PC-3 (cell line): ENCODE results near the gene MAPKBP1. TPM values are rescaled to one million over a fixed set of nuclear protein-coding genes. Genes with fewer than 3 reads are reported as not detected.

Source experiments
- ATAC-seq: fragments of 200-7000 bp; cut with Tn5 transposase; 2 replicates; pipeline ENCODE4 v1.9.1; 2020; ENCODE audit warnings: mild to moderate bottlenecking, moderate library complexity
- BruUV-seq: library from RNA; stranded (reverse); fragments of 400-500 nt; replicated peaks from 2 replicates; lab custom pipeline; 2021; lab: Mats Ljungman, UMichigan
- CTCF ChIA-PET: fragments of 300-600 bp; sonication (Branson Sonifier 250); formaldehyde crosslinking; loops from one replicate; lab custom pipeline; 2022; ENCODE audit warnings: antibody characterized with exemption; lab: Charles Lee
- POLR2A ChIA-PET: fragments of 300-600 bp; sonication (Branson Sonifier 250); formaldehyde crosslinking; loops from one replicate; lab custom pipeline; 2022; ENCODE audit warnings: antibody characterized with exemption; ENCODE audit not compliant: unreplicated experiment; lab: Charles Lee
- DNase-seq: peaks from one replicate; pipeline ENCODE4 v3.0.0-alpha.2; 2015
- H2AFZ ChIP-seq: fragments of 300-600 bp; sonication (generic); 2 replicates; pipeline ENCODE4 v1.6.0; 2016; ENCODE audit warnings: antibody characterized with exemption, low read length
- H3F3A ChIP-seq: fragments of 300-600 bp; sonication (generic); one replicate; pipeline ENCODE4 v1.6.0; 2017; ENCODE audit warnings: antibody characterized with exemption, low read length, control low read depth, mild to moderate bottlenecking; ENCODE audit not compliant: unreplicated experiment
- H3K27ac ChIP-seq: fragments of 300-600 bp; sonication (generic); 2 replicates; pipeline ENCODE4 v1.5.1; 2016; ENCODE audit warnings: mild to moderate bottlenecking, low read length
- H3K27me3 ChIP-seq: fragments of 300-600 bp; sonication (generic); 2 replicates; pipeline ENCODE4 v1.6.1; 2016; ENCODE audit warnings: low read length, mixed read lengths
- H3K36me3 ChIP-seq: fragments of 300-600 bp; sonication (generic); 2 replicates; pipeline ENCODE4 v1.6.1; 2016; ENCODE audit warnings: low read depth, mixed run types, low read length, mixed read lengths
- H3K4me1 ChIP-seq: fragments of 300-600 bp; sonication (generic); 2 replicates; pipeline ENCODE4 v1.5.1; 2016; ENCODE audit warnings: low read length; ENCODE audit not compliant: insufficient read depth
- H3K4me2 ChIP-seq: fragments of 300-600 bp; sonication (generic); 2 replicates; pipeline ENCODE4 v1.6.0; 2016; ENCODE audit warnings: low read length
- H3K4me3 ChIP-seq: fragments of 300-600 bp; sonication (generic); 2 replicates; pipeline ENCODE4 v1.5.1; 2016; ENCODE audit warnings: mild to moderate bottlenecking, low read length, mixed read lengths
- H3K79me2 ChIP-seq: fragments of 300-600 bp; sonication (generic); 2 replicates; pipeline ENCODE4 v1.6.1; 2017; ENCODE audit warnings: low read length, mixed read lengths
- H3K9ac ChIP-seq: fragments of 300-600 bp; sonication (generic); 2 replicates; pipeline ENCODE4 v1.6.0; 2016; ENCODE audit warnings: mild to moderate bottlenecking, low read length
- H3K9me2 ChIP-seq: fragments of 300-600 bp; sonication (generic); replicated peaks from 2 replicates; pipeline ENCODE4 v1.6.1; 2016; ENCODE audit warnings: mixed run types, low read length, mixed read lengths
- H3K9me3 ChIP-seq: fragments of 300-600 bp; sonication (generic); 2 replicates; pipeline ENCODE4 v1.6.1; 2016; ENCODE audit warnings: low read length, mixed read lengths
- H4K20me1 ChIP-seq: fragments of 300-600 bp; sonication (generic); 2 replicates; pipeline ENCODE4 v1.6.1; 2016; ENCODE audit warnings: low read length, mixed read lengths
- CTCF ChIP-seq: fragments of 300-600 bp; sonication (generic); conservative IDR thresholded peaks from 2 replicates; pipeline ENCODE4 v1.5.1; 2017; ENCODE audit warnings: antibody characterized with exemption, low read depth, mild to moderate bottlenecking, low read length
- EZH2 ChIP-seq: fragments of 300-600 bp; sonication (generic); IDR thresholded peaks from one replicate; pipeline ENCODE4 v1.6.1; 2017; ENCODE audit warnings: antibody characterized with exemption, mild to moderate bottlenecking, low read length; ENCODE audit not compliant: unreplicated experiment
- EZH2phosphoT487 ChIP-seq: fragments of 300-600 bp; sonication (generic); IDR thresholded peaks from 2 replicates; pipeline ENCODE4 v1.6.1; 2018; ENCODE audit warnings: mild to moderate bottlenecking, antibody characterized with exemption, low read length, borderline replicate concordance
- intact Hi-C: fragments of 100-400 bp; cut with micrococcal nuclease; formaldehyde crosslinking; loops from 2 replicates; pipeline ENCODE4 v1.9.0; 2023
- total RNA-seq: library from RNA; depleted of rRNA; stranded (reverse); fragments of >200 nt; gene quantifications from 2 replicates; pipeline ENCODE4 v1.2.3, GENCODE V29; 2014

The MAPKBP1 gene
- total RNA-seq, 1 experiment from 2014 or later: 29.1 TPM

- ChIA-PET CTCF (no interaction called here), POLR2A (no interaction called here)
- Histone ChIP-seq H3K27ac (no peak overlapping the region), H2AFZ (no peak overlapping the region), H3K9me3 (no peaks in the 10 kb centered on the region), H3K27me3 (no peaks in the 10 kb centered on the region), H3K4me1 (peaks cover 17% of the 10 kb centered on the region), H3K9me2 (no peaks in the 10 kb centered on the region), H4K20me1 (no peaks in the 10 kb centered on the region), H3K79me2 (no peaks in the 10 kb centered on the region), H3K36me3 (no peaks in the 10 kb centered on the region), H3K9ac (no peak overlapping the region), H3K4me3 (no peak overlapping the region), H3K4me2 (no peak overlapping the region), H3F3A (no peaks in the 10 kb centered on the region)
- ATAC-seq: no peak
- TF ChIP-seq EZH2 (no peak), EZH2phosphoT487 (no peak), CTCF (no peak)
- DNase-seq: no peak
- intact Hi-C loops: no loop called here
- no TSS peak for BruUV-seq
These were observed 65.7 kb downstream of the MAPKBP1 start for GRCh38 chr15:41839781-41840491.

- no peak overlapping the region for H3K4me2 ChIP-seq
- no peaks in the 10 kb centered on the region for H3K9me3 ChIP-seq
- no peaks in the 10 kb centered on the region for H3K9me2 ChIP-seq
- no peak overlapping the region for H2AFZ ChIP-seq
- H3K79me2 ChIP-seq: no peaks in the 10 kb centered on the region
- H3F3A ChIP-seq: no peaks in the 10 kb centered on the region
- no peak overlapping the region for H3K27ac ChIP-seq
- ChIA-PET POLR2A (no interaction called here), CTCF (no interaction called here)
- no peaks in the 10 kb centered on the region for H3K27me3 ChIP-seq
- H3K9ac ChIP-seq: no peak overlapping the region
- TF ChIP-seq EZH2phosphoT487 (no peak), CTCF (no peak), EZH2 (no peak)
- no peak for ATAC-seq
- intact Hi-C loops: no loop called here
- H4K20me1 ChIP-seq: no peaks in the 10 kb centered on the region
- no TSS peak for BruUV-seq
- no peaks in the 10 kb centered on the region for H3K36me3 ChIP-seq
- DNase-seq: no peak
- H3K4me1 ChIP-seq: peaks cover 17% of the 10 kb centered on the region
- H3K4me3 ChIP-seq: no peak overlapping the region
These were observed 66.4 kb downstream of the MAPKBP1 start for GRCh38 chr15:41840673-41841072.

GRCh38 chr15:41841131-41841530 lies 66.8 kb downstream of the MAPKBP1 start:
- BruUV-seq: no TSS peak
- TF ChIP-seq EZH2 (no peak), EZH2phosphoT487 (no peak), CTCF (no peak)
- Histone ChIP-seq H4K20me1 (no peaks in the 10 kb centered on the region), H3K36me3 (no peaks in the 10 kb centered on the region), H2AFZ (no peak overlapping the region), H3K9me2 (no peaks in the 10 kb centered on the region), H3K79me2 (no peaks in the 10 kb centered on the region), H3K4me1 (peaks cover 17% of the 10 kb centered on the region), H3F3A (no peaks in the 10 kb centered on the region), H3K4me2 (no peak overlapping the region), H3K9me3 (no peaks in the 10 kb centered on the region), H3K27ac (no peak overlapping the region), H3K9ac (no peak overlapping the region), H3K4me3 (no peak overlapping the region), H3K27me3 (no peaks in the 10 kb centered on the region)
- ChIA-PET CTCF (no interaction called here), POLR2A (no interaction called here)
- intact Hi-C loops: no loop called here
- DNase-seq: no peak
- no peak for ATAC-seq
